Neural cell (in vitro differentiated cells): ENCODE results near the gene PIK3IP1. TPM values are rescaled to one million over a fixed set of nuclear protein-coding genes. Genes with fewer than 3 reads are reported as not detected.
"Not testable (repeated sequence)": the region's sequence is repeated elsewhere in the genome, so short reads cannot be mapped to it uniquely, and the experiment has no call there.

ENCODE experiments used
- H2AFZ ChIP-seq: fragments of 200-600, 300-800 bp; sonication (generic), shearing (Covaris generic); 2 replicates; pipeline ENCODE4 v1.6.0; 2014; ENCODE audit warnings: low read depth, mild to moderate bottlenecking, antibody characterized with exemption, low read length, moderate library complexity
- H3F3A ChIP-seq: fragments of 200-600 bp; shearing (Covaris generic); 2 replicates; pipeline ENCODE4 v1.6.1; 2016; ENCODE audit warnings: mild to moderate bottlenecking, moderate library complexity, mixed read lengths, antibody characterized with exemption, low read length; ENCODE audit not compliant: insufficient read depth, poor library complexity, severe bottlenecking
- H3K27ac ChIP-seq: fragments of 200-600, 300-800 bp; sonication (generic), shearing (Covaris generic); 2 replicates; pipeline ENCODE4 v1.5.1; 2014; ENCODE audit warnings: mild to moderate bottlenecking, low read length, moderate library complexity
- H3K27me3 ChIP-seq: fragments of 300-800, 200-600 bp; sonication (generic), shearing (Covaris generic); 2 replicates; pipeline ENCODE4 v1.6.0; 2014; ENCODE audit warnings: mild to moderate bottlenecking, low read depth, low read length, moderate library complexity; ENCODE audit not compliant: insufficient read depth
- H3K36me3 ChIP-seq: fragments of 300-800, 200-600 bp; sonication (generic), shearing (Covaris generic); 2 replicates; pipeline ENCODE4 v1.5.1; 2014; ENCODE audit warnings: mild to moderate bottlenecking, antibody characterized with exemption, low read length, moderate library complexity; ENCODE audit not compliant: insufficient read depth
- H3K4me2 ChIP-seq: fragments of 300-800, 200-600 bp; sonication (generic), shearing (Covaris generic); 2 replicates; pipeline ENCODE4 v1.6.0; 2014; ENCODE audit warnings: mild to moderate bottlenecking, low read length
- H3K4me3 ChIP-seq: fragments of 300-800, 200-600 bp; sonication (generic), shearing (Covaris generic); 2 replicates; pipeline ENCODE4 v1.5.1; 2014; ENCODE audit warnings: mild to moderate bottlenecking, low read length, moderate library complexity
- H3K79me2 ChIP-seq: fragments of 200-600 bp; shearing (Covaris generic); replicated peaks from 2 replicates; pipeline ENCODE4 v1.6.0; 2014; ENCODE audit warnings: mild to moderate bottlenecking, low read length, moderate library complexity; ENCODE audit not compliant: insufficient read depth
- H3K9ac ChIP-seq: fragments of 300-800, 200-600 bp; sonication (generic), shearing (Covaris generic); 2 replicates; pipeline ENCODE4 v1.6.1; 2016; ENCODE audit warnings: mild to moderate bottlenecking, low read length, mixed read lengths
- H3K9me2 ChIP-seq: fragments of 200-600 bp; shearing (Covaris generic); 2 replicates; pipeline ENCODE4 v1.6.1; 2016; ENCODE audit warnings: mild to moderate bottlenecking, low read length, mixed read lengths; ENCODE audit not compliant: insufficient read depth
- H3K9me3 ChIP-seq: fragments of 200-600, 300-800 bp; sonication (generic), shearing (Covaris generic); 2 replicates; pipeline ENCODE4 v1.6.1; 2016; ENCODE audit warnings: mild to moderate bottlenecking, mixed run types, low read length, moderate library complexity, mixed read lengths
- H4K20me1 ChIP-seq: fragments of 200-600 bp; shearing (Covaris generic); 2 replicates; pipeline ENCODE4 v1.6.1; 2016; ENCODE audit warnings: mild to moderate bottlenecking, mixed run types; ENCODE audit not compliant: insufficient read depth
- CTCF ChIP-seq: fragments of 450-650 bp; IDR thresholded peaks from 2 replicates; pipeline ENCODE4 v1.5.1; 2014; ENCODE audit warnings: antibody characterized with exemption, mild to moderate bottlenecking, moderate library complexity; ENCODE audit not compliant: poor library complexity, severe bottlenecking
- EP300 ChIP-seq: fragments of 450-650 bp; conservative IDR thresholded peaks from 2 replicates; pipeline ENCODE4 v1.6.1; 2014; ENCODE audit warnings: antibody characterized with exemption, mild to moderate bottlenecking, moderate library complexity; ENCODE audit not compliant: poor library complexity, severe bottlenecking
- EZH2 ChIP-seq: fragments of 200-600, 300-800 bp; shearing (Covaris generic), sonication (generic); IDR thresholded peaks from 2 replicates; pipeline ENCODE4 v1.6.1; 2014; ENCODE audit warnings: antibody characterized with exemption, low read length, borderline replicate concordance, mild to moderate bottlenecking; ENCODE audit not compliant: insufficient read depth, poor library complexity, severe bottlenecking
- MXI1 ChIP-seq: fragments of 450-650 bp; conservative IDR thresholded peaks from 2 replicates; pipeline ENCODE4 v1.6.1; 2014; ENCODE audit warnings: antibody characterized with exemption, mild to moderate bottlenecking; ENCODE audit not compliant: poor library complexity, severe bottlenecking
- POLR2AphosphoS5 ChIP-seq: IDR thresholded peaks from 2 replicates; pipeline ENCODE4 v1.6.1; 2012
- RAD21 ChIP-seq: fragments of 450-650 bp; conservative IDR thresholded peaks from 2 replicates; pipeline ENCODE4 v1.6.1; 2014; ENCODE audit warnings: antibody characterized with exemption, mild to moderate bottlenecking, moderate library complexity
- SMC3 ChIP-seq: fragments of 450-650 bp; conservative IDR thresholded peaks from 2 replicates; pipeline ENCODE4 v1.6.1; 2014; ENCODE audit warnings: antibody characterized with exemption, mild to moderate bottlenecking, moderate library complexity; ENCODE audit not compliant: poor library complexity
- TAF1 ChIP-seq: IDR thresholded peaks from 2 replicates; pipeline ENCODE4 v1.6.1; 2012; ENCODE audit warnings: low read depth
- polyA plus RNA-seq: library from polyadenylated mRNA; depleted of rRNA; stranded (reverse); fragments of >200 nt; gene quantifications from 2 replicates; pipeline ENCODE4 v1.2.3, GENCODE V29; 2014
- TF ChIP-seq, protein P1 (sequence below): IDR thresholded peaks from 2 replicates; pipeline ENCODE4 v1.6.1; 2012; ENCODE audit warnings: borderline replicate concordance

PIK3IP1 gene
- polyA plus RNA-seq, 1 donor from 2014 or later: 32.0 TPM

- Histone ChIP-seq H3K36me3 (no peaks in the 10 kb centered on the region), H3K27me3 (no peaks in the 10 kb centered on the region), H4K20me1 (no peaks in the 10 kb centered on the region), H3K79me2 (no peaks in the 10 kb centered on the region), H3F3A (no peaks in the 10 kb centered on the region), H3K9ac (no peak overlapping the region), H3K9me3 (no peaks in the 10 kb centered on the region), H3K4me3 (no peak overlapping the region), H3K9me2 (no peaks in the 10 kb centered on the region), H2AFZ (no peak overlapping the region), H3K4me2 (no peak overlapping the region), H3K27ac (no peak overlapping the region)
- TF ChIP-seq POLR2AphosphoS5: no peak
- TF ChIP-seq, protein P1, sequence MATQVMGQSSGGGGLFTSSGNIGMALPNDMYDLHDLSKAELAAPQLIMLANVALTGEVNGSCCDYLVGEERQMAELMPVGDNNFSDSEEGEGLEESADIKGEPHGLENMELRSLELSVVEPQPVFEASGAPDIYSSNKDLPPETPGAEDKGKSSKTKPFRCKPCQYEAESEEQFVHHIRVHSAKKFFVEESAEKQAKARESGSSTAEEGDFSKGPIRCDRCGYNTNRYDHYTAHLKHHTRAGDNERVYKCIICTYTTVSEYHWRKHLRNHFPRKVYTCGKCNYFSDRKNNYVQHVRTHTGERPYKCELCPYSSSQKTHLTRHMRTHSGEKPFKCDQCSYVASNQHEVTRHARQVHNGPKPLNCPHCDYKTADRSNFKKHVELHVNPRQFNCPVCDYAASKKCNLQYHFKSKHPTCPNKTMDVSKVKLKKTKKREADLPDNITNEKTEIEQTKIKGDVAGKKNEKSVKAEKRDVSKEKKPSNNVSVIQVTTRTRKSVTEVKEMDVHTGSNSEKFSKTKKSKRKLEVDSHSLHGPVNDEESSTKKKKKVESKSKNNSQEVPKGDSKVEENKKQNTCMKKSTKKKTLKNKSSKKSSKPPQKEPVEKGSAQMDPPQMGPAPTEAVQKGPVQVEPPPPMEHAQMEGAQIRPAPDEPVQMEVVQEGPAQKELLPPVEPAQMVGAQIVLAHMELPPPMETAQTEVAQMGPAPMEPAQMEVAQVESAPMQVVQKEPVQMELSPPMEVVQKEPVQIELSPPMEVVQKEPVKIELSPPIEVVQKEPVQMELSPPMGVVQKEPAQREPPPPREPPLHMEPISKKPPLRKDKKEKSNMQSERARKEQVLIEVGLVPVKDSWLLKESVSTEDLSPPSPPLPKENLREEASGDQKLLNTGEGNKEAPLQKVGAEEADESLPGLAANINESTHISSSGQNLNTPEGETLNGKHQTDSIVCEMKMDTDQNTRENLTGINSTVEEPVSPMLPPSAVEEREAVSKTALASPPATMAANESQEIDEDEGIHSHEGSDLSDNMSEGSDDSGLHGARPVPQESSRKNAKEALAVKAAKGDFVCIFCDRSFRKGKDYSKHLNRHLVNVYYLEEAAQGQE: no peak
- no peak for TF ChIP-seq SMC3
- TF ChIP-seq RAD21: no peak
- TF ChIP-seq TAF1: no peak
- TF ChIP-seq EZH2: no peak
- no peak for TF ChIP-seq MXI1
These were observed 31.6 kb upstream of the PIK3IP1 start for GRCh38 chr22:31323578-31324550.

DNA sequence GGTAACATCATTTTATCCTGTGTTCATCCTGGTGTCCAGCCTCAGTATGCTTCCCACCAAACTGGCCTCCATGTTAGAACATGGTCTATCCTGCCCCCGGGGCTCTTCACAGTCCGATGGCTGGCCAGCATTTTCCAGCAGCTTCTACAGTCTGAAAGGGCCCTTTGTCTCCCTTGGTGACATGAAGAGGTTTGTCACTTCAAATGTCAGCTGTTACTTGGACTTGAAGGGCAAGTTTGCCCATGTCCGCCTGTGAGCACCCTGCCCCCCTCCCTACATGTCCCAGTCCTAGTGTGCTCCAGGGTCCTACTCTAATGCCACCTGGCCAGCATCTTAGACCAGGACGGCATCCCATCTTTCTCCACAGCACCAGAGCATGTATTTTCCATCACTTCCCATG lies 29.1 kb upstream of the PIK3IP1 start:
- Histone ChIP-seq H3F3A (no peaks in the 10 kb centered on the region), H3K36me3 (no peaks in the 10 kb centered on the region), H3K9ac (no peak overlapping the region), H3K27ac (no peak overlapping the region), H2AFZ (no peak overlapping the region), H3K9me2 (no peaks in the 10 kb centered on the region), H4K20me1 (no peaks in the 10 kb centered on the region), H3K27me3 (no peaks in the 10 kb centered on the region), H3K4me2 (no peak overlapping the region), H3K9me3 (no peaks in the 10 kb centered on the region), H3K79me2 (no peaks in the 10 kb centered on the region), H3K4me3 (no peak overlapping the region)
- TF ChIP-seq TAF1 (no peak), POLR2AphosphoS5 (no peak), MXI1 (no peak), EP300 (no peak), CTCF (no peak), RAD21 (no peak), SMC3 (no peak), EZH2 (no peak)
- TF ChIP-seq, protein P1: no peak

GRCh38 chr22:31314220-31314619 lies 21.9 kb upstream of the PIK3IP1 start:
- not testable (repeated sequence) for H3K4me2 ChIP-seq, H3K9ac ChIP-seq, H3F3A ChIP-seq, H3K79me2 ChIP-seq, H3K9me2 ChIP-seq, H4K20me1 ChIP-seq, H3K27ac ChIP-seq, H3K36me3 ChIP-seq, H3K4me3 ChIP-seq, H2AFZ ChIP-seq, H3K27me3 ChIP-seq, H3K9me3 ChIP-seq
